CD4-positive, alpha-beta T cell treated with Interleukin-1 beta for 1 hour (primary cell): ENCODE data around the gene GOLGA6L2.
"Not testable (repeated sequence)": the region's sequence is repeated elsewhere in the genome, so short reads cannot be mapped to it uniquely, and the experiment has no call there.

Source experiments
- DNase-seq, 2 donors: peaks; one replicate each; pipeline ENCODE4 v3.0.0-alpha.2; 2020 to 2022

The GOLGA6L2 gene

GRCh38 chr15:23447107-23447500 is at the start of gene GOLGA6L2:
Gene GOLGA6L2 (minus strand): TSS chr15:23447243. CDS start chr15:23447181, 62 bp downstream.
- no peak for DNase-seq

GRCh38 chr15:23484870-23485269 is 37.8 kb upstream of the GOLGA6L2 start:
- no peak for DNase-seq

GRCh38 chr15:23483821-23484299 is 36.8 kb upstream of the GOLGA6L2 start:
- DNase-seq: no peak

GRCh38 chr15:23482764-23483489 is 35.9 kb upstream of the GOLGA6L2 start:
- DNase-seq: no peak

GRCh38 chr15:23482228-23482627 is 35.2 kb upstream of the GOLGA6L2 start:
- DNase-seq: no peak

GRCh38 chr15:23477920-23478319 is 30.9 kb upstream of the GOLGA6L2 start:
- DNase-seq: no peak

- DNase-seq: no peak
Observed at GRCh38 chr15:23472678-23473077, 25.6 kb upstream of the GOLGA6L2 start.

- DNase-seq: no peak
Observed at GRCh38 chr15:23472033-23472432, 25.0 kb upstream of the GOLGA6L2 start.

GRCh38 chr15:23467110-23467600 is 20.1 kb upstream of the GOLGA6L2 start:
- no peak for DNase-seq

- no peak for DNase-seq
Observed at GRCh38 chr15:23457890-23458289, 10.8 kb upstream of the GOLGA6L2 start.

- DNase-seq: no peak
Observed at GRCh38 chr15:23446215-23447106, 582 bp downstream of the GOLGA6L2 start.

GRCh38 chr15:23444269-23444668 is 2.8 kb downstream of the GOLGA6L2 start:
- DNase-seq: no peak

GRCh38 chr15:23441204-23441603 is 5.8 kb downstream of the GOLGA6L2 start:
- DNase-seq: no peak

- DNase-seq: no peak
Observed at GRCh38 chr15:23440596-23440995, 6.4 kb downstream of the GOLGA6L2 start.

- no peak for DNase-seq
Observed at GRCh38 chr15:23439513-23439912, 7.5 kb downstream of the GOLGA6L2 start.

GRCh38 chr15:23438816-23439466 is 8.1 kb downstream of the GOLGA6L2 start:
- no peak for DNase-seq

- DNase-seq: no peak
Observed at GRCh38 chr15:23437673-23438072, 9.4 kb downstream of the GOLGA6L2 start.

GRCh38 chr15:23437146-23437545 is 9.9 kb downstream of the GOLGA6L2 start:
- DNase-seq: no peak

GRCh38 chr15:23436421-23436820 is 10.6 kb downstream of the GOLGA6L2 start:
- no peak for DNase-seq

- not testable (repeated sequence) for DNase-seq
Observed at GRCh38 chr15:23434699-23435098, 12.3 kb downstream of the GOLGA6L2 start.

GRCh38 chr15:23425327-23425726 is 21.7 kb downstream of the GOLGA6L2 start:
- DNase-seq: not testable (repeated sequence)

GRCh38 chr15:23424111-23424904 is 22.7 kb downstream of the GOLGA6L2 start:
- DNase-seq: no peak
